Measurements from ENCODE around the gene SSBP2. TPM values are rescaled to one million over a fixed set of nuclear protein-coding genes. Genes with fewer than 3 reads are reported as not detected.

The SSBP2 gene
- total and polyA plus RNA-seq, 2 donors (not counting 3 experiments of a cell fraction or from before 2014, with no cell fraction given), result 9.6 to 11.5 TPM

DNA sequence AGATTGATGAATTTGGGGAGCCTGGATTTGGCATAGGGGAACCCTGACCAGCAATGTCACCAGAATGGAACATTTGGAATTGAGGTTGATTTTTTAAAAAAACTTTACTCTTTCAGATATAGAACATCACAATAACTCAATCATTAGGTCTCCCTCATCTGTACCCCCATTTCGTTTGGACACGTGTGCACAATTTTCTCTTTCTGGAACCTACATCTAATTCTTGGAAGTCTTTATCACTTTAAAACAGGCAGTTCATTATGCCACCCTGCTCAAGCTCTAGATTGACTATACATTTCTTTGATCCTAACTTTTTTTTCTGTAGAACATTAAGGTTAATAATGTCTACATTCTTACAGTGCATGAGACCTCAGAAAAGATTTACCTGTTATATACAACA lies 3.7 kb upstream of the SSBP2 start:
- intact Hi-C loops (cut with micrococcal nuclease), result loop anchor here (5.0 to 10.0 kb wide), 2 partner anchors 353 to 790 kb away; partner anchors contain the start of gene RASGRF2
- Histone ChIP-seq H3K9ac (replicated peaks; ENCODE audit: extremely low read depth, insufficient read depth, low read length) (no peak overlapping the region), H2AFZ (ENCODE audit: low read depth, low read length) (no peak overlapping the region), H3K36me3 (ENCODE audit: control insufficient read depth in 2 of 2, extremely low read depth in 1 of 2, insufficient read depth in 2 of 2, low read length in 2 of 2) (no peaks in the 10 kb centered on the region), H3K9me3 (replicated peaks; ENCODE audit: control insufficient read depth, insufficient read depth, low read length) (no peaks in the 10 kb centered on the region), H3K4me3 (replicated peaks in 1 of 3; ENCODE audit: insufficient read depth in 1 of 3, low read depth in 1 of 3, low read length in 3 of 3) (no peak overlapping the region), H4K20me1 (replicated peaks; ENCODE audit: control insufficient read depth, extremely low read depth, insufficient read depth, low read length) (no peaks in the 10 kb centered on the region), H3K27ac (ENCODE audit: insufficient read depth, low read depth, low read length) (no peak overlapping the region), H3K9me1 (replicated peaks; ENCODE audit: control insufficient read depth, extremely low read depth, insufficient read depth, low read length) (no peaks in the 10 kb centered on the region), H3K4me1 (ENCODE audit: control insufficient read depth, extremely low read depth, insufficient read depth, low read length) (peaks cover 13% of the 10 kb centered on the region), H3K27me3 (ENCODE audit: control insufficient read depth in 2 of 2, insufficient read depth in 2 of 2, low read length in 2 of 2) (no peaks in the 10 kb centered on the region), H3K79me2 (ENCODE audit: control insufficient read depth, insufficient read depth, low read length) (no peaks in the 10 kb centered on the region), H3K4me2 (ENCODE audit: insufficient read depth, low read length) (no peak overlapping the region)
- BruUV-seq (replicated peaks), result no TSS peak
- no peak for TF ChIP-seq MAX (IDR thresholded peaks at IDR 0.05; ENCODE audit: insufficient read depth, insufficient read length)
- FAIRE-seq (no peak), DNase-seq (ENCODE audit: low read depth, low spot score) (no peak)
- dilution Hi-C loops (cut with MboI; ENCODE audit: extremely low pct_ligation_motif_present, low sequenced_read_pairs), result no loop called here
- ChIA-PET CTCF (interaction anchor here (0.6 to 2.9 kb wide), 15 partner anchors 12 to 411 kb away, joined by 3 to 19 read pairs (median 6); no protein-coding TSS in a partner anchor), POLR2A (interaction anchor here (1.8 kb wide), 1 partner anchor 97 kb away, joined by 6 read pairs; no protein-coding TSS in a partner anchor)

DNA sequence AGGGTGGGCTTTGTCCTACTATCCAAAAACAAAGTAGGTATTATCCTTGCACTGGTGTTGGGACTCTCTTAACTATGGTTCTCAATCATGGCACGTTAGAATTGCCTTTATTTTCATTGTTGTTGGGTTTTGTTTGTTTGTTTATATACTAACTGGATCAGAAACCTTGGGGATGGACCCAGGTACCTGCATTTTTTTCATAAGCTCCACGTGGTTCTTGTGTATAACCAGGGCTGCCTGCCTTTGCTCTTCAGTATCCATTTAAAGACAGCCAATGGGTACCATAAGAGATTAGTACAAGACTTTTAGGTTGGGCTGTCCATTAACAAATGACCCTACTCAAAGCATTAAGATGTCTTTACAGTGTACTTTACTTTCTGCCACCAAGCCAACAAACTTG lies 2.5 kb upstream of the SSBP2 start:
- Histone ChIP-seq H4K20me1 (replicated peaks; ENCODE audit: control insufficient read depth, extremely low read depth, insufficient read depth, low read length) (no peaks in the 10 kb centered on the region), H3K4me3 (replicated peaks in 1 of 3; ENCODE audit: insufficient read depth in 1 of 3, low read depth in 1 of 3, low read length in 3 of 3) (no peak overlapping the region), H3K9me3 (replicated peaks; ENCODE audit: control insufficient read depth, insufficient read depth, low read length) (no peaks in the 10 kb centered on the region), H3K9me1 (replicated peaks; ENCODE audit: control insufficient read depth, extremely low read depth, insufficient read depth, low read length) (no peaks in the 10 kb centered on the region), H3K79me2 (ENCODE audit: control insufficient read depth, insufficient read depth, low read length) (no peaks in the 10 kb centered on the region), H3K4me1 (ENCODE audit: control insufficient read depth, extremely low read depth, insufficient read depth, low read length) (peaks cover 15% of the 10 kb centered on the region), H2AFZ (ENCODE audit: low read depth, low read length) (no peak overlapping the region), H3K36me3 (ENCODE audit: control insufficient read depth in 2 of 2, extremely low read depth in 1 of 2, insufficient read depth in 2 of 2, low read length in 2 of 2) (no peaks in the 10 kb centered on the region), H3K4me2 (ENCODE audit: insufficient read depth, low read length) (no peak overlapping the region), H3K27me3 (ENCODE audit: control insufficient read depth in 2 of 2, insufficient read depth in 2 of 2, low read length in 2 of 2) (no peaks in the 10 kb centered on the region), H3K9ac (replicated peaks; ENCODE audit: extremely low read depth, insufficient read depth, low read length) (no peak overlapping the region), H3K27ac (ENCODE audit: insufficient read depth, low read depth, low read length) (no peak overlapping the region)
- BruUV-seq (replicated peaks), result no TSS peak
- FAIRE-seq, result no peak
- ChIA-PET CTCF (interaction anchor here (0.8 to 2.9 kb wide), 2 partner anchors 98 to 412 kb away, joined by 3 to 19 read pairs; no protein-coding TSS in a partner anchor), POLR2A (no interaction called here)
- intact Hi-C loops (cut with micrococcal nuclease) (loop anchor here (5.0 to 10.0 kb wide), 2 partner anchors 354 to 789 kb away; partner anchors contain the start of gene RASGRF2), dilution Hi-C loops (cut with MboI; ENCODE audit: extremely low pct_ligation_motif_present, low sequenced_read_pairs) (no loop called here)
- TF ChIP-seq POLR2AphosphoS5 (IDR thresholded peaks at IDR 0.05; ENCODE audit: insufficient read depth, low read depth, low read length), result no peak
- no peak for TF ChIP-seq GATA2 (IDR thresholded peaks at IDR 0.05; ENCODE audit: insufficient read depth, insufficient read length, low read depth, low read length)
- no peak for TF ChIP-seq FOS (IDR thresholded peaks at IDR 0.05; ENCODE audit: borderline replicate concordance, insufficient read depth, low read length)
- TF ChIP-seq, protein P1, sequence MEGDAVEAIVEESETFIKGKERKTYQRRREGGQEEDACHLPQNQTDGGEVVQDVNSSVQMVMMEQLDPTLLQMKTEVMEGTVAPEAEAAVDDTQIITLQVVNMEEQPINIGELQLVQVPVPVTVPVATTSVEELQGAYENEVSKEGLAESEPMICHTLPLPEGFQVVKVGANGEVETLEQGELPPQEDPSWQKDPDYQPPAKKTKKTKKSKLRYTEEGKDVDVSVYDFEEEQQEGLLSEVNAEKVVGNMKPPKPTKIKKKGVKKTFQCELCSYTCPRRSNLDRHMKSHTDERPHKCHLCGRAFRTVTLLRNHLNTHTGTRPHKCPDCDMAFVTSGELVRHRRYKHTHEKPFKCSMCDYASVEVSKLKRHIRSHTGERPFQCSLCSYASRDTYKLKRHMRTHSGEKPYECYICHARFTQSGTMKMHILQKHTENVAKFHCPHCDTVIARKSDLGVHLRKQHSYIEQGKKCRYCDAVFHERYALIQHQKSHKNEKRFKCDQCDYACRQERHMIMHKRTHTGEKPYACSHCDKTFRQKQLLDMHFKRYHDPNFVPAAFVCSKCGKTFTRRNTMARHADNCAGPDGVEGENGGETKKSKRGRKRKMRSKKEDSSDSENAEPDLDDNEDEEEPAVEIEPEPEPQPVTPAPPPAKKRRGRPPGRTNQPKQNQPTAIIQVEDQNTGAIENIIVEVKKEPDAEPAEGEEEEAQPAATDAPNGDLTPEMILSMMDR (IDR thresholded peaks at IDR 0.05; ENCODE audit: extremely low read depth in 1 of 2, insufficient read depth in 1 of 2, low read depth in 1 of 2, low read length in 2 of 2), result no peak
- no peak for DNase-seq (ENCODE audit: low read depth, low spot score)
